Testis (tissue), 3 donors: Measurements from ENCODE around the gene MBLAC1. TPM values are rescaled to one million over a fixed set of nuclear protein-coding genes. Genes with fewer than 3 reads are reported as not detected.

ENCODE experiments used
- DNase-seq: peaks from one replicate; pipeline ENCODE4 v3.0.0-alpha.2; 2019
- H3K27ac ChIP-seq, 2 donors: fragments of 200-600 bp; sonication (generic); one replicate each; pipeline ENCODE4 v1.5.1; 2019
- H3K27me3 ChIP-seq: fragments of 200-600 bp; sonication (generic); one replicate; pipeline ENCODE4 v1.5.1; 2019
- H3K36me3 ChIP-seq: fragments of 200-600 bp; sonication (generic); one replicate; pipeline ENCODE4 v1.5.1; 2017; ENCODE audit warnings: low read depth; ENCODE audit errors: missing control alignments
- H3K4me1 ChIP-seq: fragments of 200-600 bp; sonication (generic); one replicate; pipeline ENCODE4 v1.5.1; 2019
- H3K4me3 ChIP-seq, 2 donors: fragments of 200-600 bp; sonication (generic); one replicate each; pipeline ENCODE4 v1.5.1; 2017 to 2019
- H3K9me3 ChIP-seq: fragments of 200-600 bp; sonication (generic); one replicate; pipeline ENCODE4 v1.5.1; 2017
- POLR2A ChIP-seq: fragments of 450-650 bp; IDR thresholded peaks from one replicate; pipeline ENCODE4 v1.6.1; 2017; ENCODE audit warnings: antibody characterized with exemption, mild to moderate bottlenecking, moderate library complexity
- WGBS, 2 donors: methylation state at CpG; one replicate each; pipeline ENCODE4 v1.1.5; 2018; 5-methylcytosine and 5-hydroxymethylcytosine counted together
- intact Hi-C: fragments of 100-400 bp; cut with DNase I; formaldehyde crosslinking; loops from one replicate; pipeline ENCODE4 v1.15.1; 2023; ENCODE audit warnings: low total_unique reads
- polyA plus RNA-seq: library from polyadenylated mRNA; stranded (reverse); fragments of 350-450 nt; fragmentation: Illumina TruSeq; extraction: RNeasy Lipid Tissue Mini Kit (QIAGEN cat#74804); gene quantifications from one replicate; pipeline ENCODE4 v1.2.3, GENCODE V29; 2014; ENCODE audit warnings: low read depth, low replicate concordance; ENCODE audit not compliant: insufficient read depth
- total RNA-seq, 2 donors: library from RNA; depleted of rRNA; stranded (reverse); fragments of >200 nt; gene quantifications; one replicate each; pipeline ENCODE4 v1.2.3, GENCODE V29; 2016
- TF ChIP-seq, protein P1 (sequence below), 3 experiments: fragments of 450-650 bp in 2 of 3; fragments of 200-600 bp in 1 of 3; sonication (generic) in 1 of 3; IDR thresholded peaks; one replicate each; pipeline ENCODE4 v1.5.1; 2016 to 2019; ENCODE audit warnings: antibody characterized with exemption in 3 of 3, mild to moderate bottlenecking in 2 of 3, moderate library complexity in 1 of 3

MBLAC1 gene
- total and polyA plus RNA-seq, 3 donors from 2014 or later = 2.9 to 10.2 (median 7.2) TPM

GRCh38 chr7:100132126-100132525, 5.4 kb downstream of the MBLAC1 start:
- TF ChIP-seq POLR2A = no peak
- TF ChIP-seq, protein P1, sequence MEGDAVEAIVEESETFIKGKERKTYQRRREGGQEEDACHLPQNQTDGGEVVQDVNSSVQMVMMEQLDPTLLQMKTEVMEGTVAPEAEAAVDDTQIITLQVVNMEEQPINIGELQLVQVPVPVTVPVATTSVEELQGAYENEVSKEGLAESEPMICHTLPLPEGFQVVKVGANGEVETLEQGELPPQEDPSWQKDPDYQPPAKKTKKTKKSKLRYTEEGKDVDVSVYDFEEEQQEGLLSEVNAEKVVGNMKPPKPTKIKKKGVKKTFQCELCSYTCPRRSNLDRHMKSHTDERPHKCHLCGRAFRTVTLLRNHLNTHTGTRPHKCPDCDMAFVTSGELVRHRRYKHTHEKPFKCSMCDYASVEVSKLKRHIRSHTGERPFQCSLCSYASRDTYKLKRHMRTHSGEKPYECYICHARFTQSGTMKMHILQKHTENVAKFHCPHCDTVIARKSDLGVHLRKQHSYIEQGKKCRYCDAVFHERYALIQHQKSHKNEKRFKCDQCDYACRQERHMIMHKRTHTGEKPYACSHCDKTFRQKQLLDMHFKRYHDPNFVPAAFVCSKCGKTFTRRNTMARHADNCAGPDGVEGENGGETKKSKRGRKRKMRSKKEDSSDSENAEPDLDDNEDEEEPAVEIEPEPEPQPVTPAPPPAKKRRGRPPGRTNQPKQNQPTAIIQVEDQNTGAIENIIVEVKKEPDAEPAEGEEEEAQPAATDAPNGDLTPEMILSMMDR (IDR thresholded peaks at IDR 0.05) = no peak
- 79 to 80% methylated on average over 7 of the region's 7 CpGs for WGBS, 2 donors
- Histone ChIP-seq H3K36me3 (no peaks in the 10 kb centered on the region), H3K4me1 (peaks cover 14% of the 10 kb centered on the region), H3K4me3 (no peak overlapping the region), H3K9me3 (no peaks in the 10 kb centered on the region), H3K27ac (no peak overlapping the region), H3K27me3 (no peaks in the 10 kb centered on the region)
- no peak for DNase-seq
- intact Hi-C loops = no loop called here

DNA sequence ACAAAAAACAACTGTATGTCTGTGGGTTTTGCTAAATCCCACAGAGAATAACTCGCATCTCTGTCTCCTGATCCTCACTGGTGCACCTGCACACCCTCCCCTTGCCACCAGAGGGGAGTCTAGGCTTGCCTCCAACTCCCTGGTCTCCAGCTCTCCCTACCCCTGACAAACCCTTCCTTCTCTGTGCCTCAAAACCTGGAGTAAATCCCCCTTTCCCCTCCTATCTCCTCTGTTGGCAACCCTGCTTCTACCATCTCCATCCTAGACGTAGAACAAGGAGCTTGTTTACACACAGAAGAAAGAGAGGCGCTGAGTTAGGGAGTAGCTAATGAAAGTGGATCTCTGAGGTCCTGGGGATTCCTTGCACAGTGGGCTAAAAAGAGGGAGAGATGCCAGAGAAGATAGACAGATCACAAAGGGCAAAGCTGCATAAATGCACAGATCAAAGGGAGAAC, 6.0 kb downstream of the MBLAC1 start:
- intact Hi-C loops = no loop called here
- WGBS, 2 donors = 35 to 40% methylated on average over 3 of the region's 3 CpGs
- TF ChIP-seq POLR2A = no peak
- TF ChIP-seq, protein P1 (IDR thresholded peaks at IDR 0.05) = peak; percentile 68 to 72 (median 69)

DNA sequence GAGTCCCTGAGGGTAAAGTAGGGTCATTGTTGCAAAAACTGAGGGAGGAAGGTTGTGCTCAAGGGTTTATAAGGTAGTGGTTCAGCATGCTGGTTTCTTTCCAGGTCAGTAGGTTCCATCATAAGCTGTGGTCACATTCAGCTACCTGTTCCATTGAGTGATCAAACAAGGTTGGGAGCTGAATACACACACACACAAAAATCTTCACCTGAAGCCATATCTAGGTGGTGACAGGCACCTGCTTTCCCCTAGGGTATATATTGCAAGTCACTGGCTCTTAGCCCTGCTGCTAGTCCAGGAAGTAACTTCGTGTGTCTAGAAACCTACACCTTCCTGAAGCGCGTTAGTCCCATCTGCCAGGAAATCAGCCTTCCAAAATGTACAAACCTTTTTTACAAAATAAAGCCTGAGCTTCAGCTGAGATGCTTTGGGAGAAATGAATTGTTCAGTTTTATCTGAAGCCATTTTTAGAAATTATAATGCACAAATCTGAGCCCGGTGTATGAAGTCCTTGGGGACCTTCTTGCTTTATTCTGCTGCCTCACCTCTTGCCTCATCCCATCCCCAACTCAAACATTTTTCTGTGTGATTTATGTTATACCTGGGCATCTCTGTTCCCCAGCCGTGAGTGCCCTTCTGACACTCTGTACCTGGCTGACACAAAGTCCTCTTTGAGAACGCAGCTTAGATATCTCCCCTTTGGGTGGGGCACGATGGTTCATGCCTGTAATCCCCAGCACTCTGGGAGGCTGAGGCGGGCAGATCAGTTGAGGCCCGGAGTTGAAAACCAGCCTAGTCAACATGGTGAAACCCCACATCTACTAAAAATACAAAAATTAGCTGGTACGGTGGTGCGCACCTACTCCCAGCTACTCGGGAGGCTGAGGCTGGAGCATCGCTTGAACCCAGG, 11.3 kb downstream of the MBLAC1 start:
- Histone ChIP-seq H3K4me1 (peaks cover under 1% of the 10 kb centered on the region), H3K4me3 (no peak overlapping the region), H3K27me3 (no peaks in the 10 kb centered on the region), H3K36me3 (no peaks in the 10 kb centered on the region), H3K9me3 (no peaks in the 10 kb centered on the region), H3K27ac (no peak overlapping the region)
- intact Hi-C loops = no loop called here
- TF ChIP-seq, protein P1 (IDR thresholded peaks at IDR 0.05) = no peak
- no peak for TF ChIP-seq POLR2A
- WGBS, 2 donors = 83 to 87% methylated on average over 13 of the region's 13 CpGs
- DNase-seq = no peak

More for the DNA sequence above, 6.0 kb downstream of the MBLAC1 start:
- H3K4me1 ChIP-seq = peaks cover 14% of the 10 kb centered on the region
- H3K4me3 ChIP-seq = no peak overlapping the region
- no peaks in the 10 kb centered on the region for H3K36me3 ChIP-seq
- H3K27ac ChIP-seq = peak overlapping the region in 1 of 2 donors; percentile 9
- no peaks in the 10 kb centered on the region for H3K27me3 ChIP-seq
- H3K9me3 ChIP-seq = no peaks in the 10 kb centered on the region
- DNase-seq = peak; percentile 78

DNA sequence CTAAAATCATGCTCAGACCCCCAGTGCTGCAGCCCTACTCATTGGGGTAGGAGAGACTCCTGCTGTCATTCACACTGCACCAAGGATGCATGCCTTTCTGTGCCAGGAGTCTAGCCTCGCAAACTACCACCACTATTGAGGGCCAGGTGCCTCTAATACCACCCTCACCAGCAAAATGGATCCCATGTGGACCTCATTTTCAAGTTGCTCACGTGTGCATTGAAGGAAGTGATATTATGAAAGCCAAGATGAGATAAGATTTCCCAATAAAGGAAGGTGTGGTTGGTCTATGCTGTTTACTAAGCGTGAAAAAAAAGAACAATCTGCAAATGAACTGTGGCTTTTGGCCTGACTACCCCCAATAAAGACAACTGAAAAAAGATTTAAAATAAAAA, 14.8 kb downstream of the MBLAC1 start:
- no peaks in the 10 kb centered on the region for H3K9me3 ChIP-seq
- no peaks in the 10 kb centered on the region for H3K27me3 ChIP-seq
- no peak for DNase-seq
- H3K4me1 ChIP-seq = no peaks in the 10 kb centered on the region
- 82 to 85% methylated on average over 3 of the region's 3 CpGs for WGBS, 2 donors
- no peak overlapping the region for H3K4me3 ChIP-seq
- H3K27ac ChIP-seq = no peak overlapping the region
- TF ChIP-seq POLR2A = no peak
- TF ChIP-seq, protein P1 (IDR thresholded peaks at IDR 0.05) = no peak
- H3K36me3 ChIP-seq = no peaks in the 10 kb centered on the region
- intact Hi-C loops = no loop called here
